Naive B cell (primary cell): ENCODE measurements around the gene GPC3. TPM values are rescaled to one million over a fixed set of nuclear protein-coding genes. Genes with fewer than 3 reads are reported as not detected.

Experiments
- ATAC-seq, 2 donors: fragments of 150-1000 bp; cut with Tn5 transposase; 2 replicates each; pipeline ENCODE4 v1.10.0; 2021; ENCODE audit warnings: low read depth in 2 of 2, mild to moderate bottlenecking in 2 of 2, moderate library complexity in 2 of 2
- DNase-seq: peaks from one replicate; pipeline ENCODE4 v3.0.0; 2022
- H3K27ac Mint-ChIP-seq, 6 donors: one replicate each; pipeline ENCODE4 v1.8.0; 2020 to 2022; ENCODE audit warnings: mild to moderate bottlenecking in 6 of 6, mixed read lengths in 6 of 6, moderate library complexity in 5 of 6, inconsistent platforms in 2 of 6
- H3K27me3 Mint-ChIP-seq, 3 donors: one replicate each; pipeline ENCODE4 v1.8.0; 2021 to 2022; ENCODE audit warnings: mixed read lengths in 3 of 3, mild to moderate bottlenecking in 1 of 3
- H3K36me3 Mint-ChIP-seq, 2 donors: one replicate each; pipeline ENCODE4 v1.8.0; 2020 to 2022; ENCODE audit warnings: mixed read lengths in 2 of 2, inconsistent platforms in 1 of 2, mild to moderate bottlenecking in 1 of 2
- H3K4me1 Mint-ChIP-seq, 3 donors: one replicate each; pipeline ENCODE4 v1.8.0; 2020 to 2022; ENCODE audit warnings: mixed read lengths in 3 of 3, inconsistent platforms in 1 of 3, mild to moderate bottlenecking in 1 of 3, moderate library complexity in 1 of 3
- H3K4me3 Mint-ChIP-seq, 8 donors: one replicate each; pipeline ENCODE4 v1.8.0; 2020 to 2022; ENCODE audit warnings: mild to moderate bottlenecking in 8 of 8, mixed read lengths in 8 of 8, moderate library complexity in 8 of 8, inconsistent platforms in 2 of 8
- H3K9me3 Mint-ChIP-seq, 7 donors: one replicate each; pipeline ENCODE4 v1.8.0; 2020 to 2022; ENCODE audit warnings: mixed read lengths in 7 of 7, mild to moderate bottlenecking in 5 of 7, inconsistent platforms in 2 of 7, moderate library complexity in 1 of 7
- polyA plus RNA-seq, 6 donors: library from polyadenylated mRNA; unstranded; fragments of 300-500 nt; fragmentation: Illumina TruSeq; gene quantifications; one replicate each; pipeline ENCODE4 v1.2.3, GENCODE V29; 2021; ENCODE audit warnings: low read depth in 6 of 6

GPC3 gene
- polyA plus RNA-seq, 6 donors from 2014 or later = not detected

GRCh38 chrX:133926099-133926498, 59.3 kb downstream of the GPC3 start:
- Mint-ChIP-seq H3K4me1 (peaks cover 0 to 12% (median 8%) of the 10 kb centered on the region in 3 donors), H3K4me3 (no peak overlapping the region), H3K27ac (no peak overlapping the region), H3K36me3 (no peaks in the 10 kb centered on the region), H3K9me3 (peaks cover 0 to under 1% (median 0%) of the 10 kb centered on the region in 7 donors), H3K27me3 (peaks cover 0 to 9% (median 0%) of the 10 kb centered on the region in 3 donors)
- no peak for ATAC-seq
- no peak for DNase-seq

- no peaks in the 10 kb centered on the region for H3K36me3 Mint-ChIP-seq
- no peaks in the 10 kb centered on the region for H3K9me3 Mint-ChIP-seq
- H3K4me3 Mint-ChIP-seq = no peak overlapping the region
- ATAC-seq (no peak), DNase-seq (no peak)
- H3K27ac Mint-ChIP-seq = peak overlapping the region in 1 of 6 donors; percentile 44
- peaks cover 0 to 9% (median 0%) of the 10 kb centered on the region in 3 donors for H3K27me3 Mint-ChIP-seq
- peaks cover 0 to 12% (median 8%) of the 10 kb centered on the region in 3 donors for H3K4me1 Mint-ChIP-seq
These were observed 60.8 kb downstream of the GPC3 start for GRCh38 chrX:133924548-133924947.

GRCh38 chrX:133923548-133923947, 61.8 kb downstream of the GPC3 start:
- H3K36me3 Mint-ChIP-seq = no peaks in the 10 kb centered on the region

DNA sequence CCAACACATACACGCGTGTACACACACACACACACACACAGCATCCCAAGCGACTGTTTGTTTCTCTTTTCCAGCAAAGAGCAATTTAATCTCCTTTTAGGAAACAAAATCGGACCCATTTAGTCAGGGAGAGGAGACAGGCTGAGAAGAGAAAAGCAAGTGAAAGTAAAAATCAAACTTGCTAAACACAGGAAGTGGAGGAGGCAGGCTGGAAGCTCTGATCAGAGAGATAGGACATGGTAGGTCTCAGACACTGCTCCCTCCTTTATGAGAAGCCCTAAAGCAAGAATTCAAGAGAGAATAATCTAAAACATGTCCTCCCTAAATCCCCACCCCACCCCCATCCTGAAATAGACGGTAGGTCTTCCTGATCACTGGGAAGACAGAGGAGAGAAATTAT, 62.3 kb downstream of the GPC3 start:
- DNase-seq = no peak
- ATAC-seq = no peak
- Mint-ChIP-seq H3K36me3 (no peaks in the 10 kb centered on the region), H3K9me3 (no peaks in the 10 kb centered on the region), H3K4me3 (peak overlapping the region in 5 of 8 donors; percentile 42 to 77 (median 59)), H3K27ac (peak overlapping the region in 2 of 6 donors; percentile 26 to 35), H3K27me3 (peaks cover 0 to 6% (median 0%) of the 10 kb centered on the region in 3 donors), H3K4me1 (peaks cover 0 to 12% (median 8%) of the 10 kb centered on the region in 3 donors)

More at GRCh38 chrX:133923548-133923947, 61.8 kb downstream of the GPC3 start:
- no peak for ATAC-seq
- Mint-ChIP-seq H3K4me1 (peaks cover 0 to 12% (median 8%) of the 10 kb centered on the region in 3 donors), H3K27ac (peak overlapping the region in 2 of 6 donors; percentile 26 to 39), H3K9me3 (no peaks in the 10 kb centered on the region), H3K4me3 (no peak overlapping the region), H3K27me3 (peaks cover 0 to 9% (median 0%) of the 10 kb centered on the region in 3 donors)
- no peak for DNase-seq

- Mint-ChIP-seq H3K4me3 (peak overlapping the region in 4 of 8 donors; percentile 37 to 68 (median 43)), H3K4me1 (peaks cover 0 to 12% (median 8%) of the 10 kb centered on the region in 3 donors), H3K36me3 (no peaks in the 10 kb centered on the region), H3K27me3 (no peaks in the 10 kb centered on the region), H3K27ac (peak overlapping the region in 2 of 6 donors; percentile 60 to 77), H3K9me3 (peaks cover 0 to 3% (median 0%) of the 10 kb centered on the region in 7 donors)
- DNase-seq = no peak
- no peak for ATAC-seq
These were observed 63.0 kb downstream of the GPC3 start for GRCh38 chrX:133922390-133922771.

DNA sequence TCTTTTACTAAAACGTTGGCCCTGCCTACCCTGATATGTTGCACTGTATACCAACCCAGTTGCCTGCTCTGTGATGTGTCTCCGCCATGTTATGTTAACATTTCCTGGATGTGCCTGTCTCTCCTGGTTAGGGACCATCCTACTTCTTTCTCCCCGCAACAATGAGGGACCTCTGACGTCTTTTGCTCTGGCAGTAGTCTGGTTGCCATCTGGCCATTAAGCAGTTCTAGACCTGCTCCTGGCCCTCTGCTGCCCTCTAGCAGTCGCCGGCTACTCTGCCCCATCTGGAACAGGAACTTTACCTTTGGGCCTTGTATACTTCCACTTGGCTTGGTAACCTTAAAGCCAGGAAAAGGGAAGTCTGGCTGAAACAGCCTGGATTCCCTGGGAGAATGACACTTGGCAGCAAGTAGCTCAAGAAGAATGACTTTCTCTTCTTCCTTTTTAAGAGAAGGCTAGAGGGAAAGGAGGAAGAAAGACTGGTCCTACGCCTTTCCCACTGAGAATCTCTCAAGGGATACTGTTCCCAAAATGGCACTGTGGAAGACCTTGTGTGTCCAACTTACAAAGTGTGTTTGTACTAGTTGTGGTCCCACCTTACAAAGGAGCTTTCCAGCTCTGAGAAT, 63.5 kb downstream of the GPC3 start:
- Mint-ChIP-seq H3K4me3 (no peak overlapping the region), H3K4me1 (peaks cover 0 to 12% (median 8%) of the 10 kb centered on the region in 3 donors), H3K36me3 (no peaks in the 10 kb centered on the region), H3K27ac (peak overlapping the region in 2 of 6 donors; percentile 18 to 47), H3K9me3 (peaks cover 0 to 8% (median 0%) of the 10 kb centered on the region in 7 donors), H3K27me3 (no peaks in the 10 kb centered on the region)
- DNase-seq (no peak), ATAC-seq (peak in 1 of 2 donors; percentile 28)

DNA sequence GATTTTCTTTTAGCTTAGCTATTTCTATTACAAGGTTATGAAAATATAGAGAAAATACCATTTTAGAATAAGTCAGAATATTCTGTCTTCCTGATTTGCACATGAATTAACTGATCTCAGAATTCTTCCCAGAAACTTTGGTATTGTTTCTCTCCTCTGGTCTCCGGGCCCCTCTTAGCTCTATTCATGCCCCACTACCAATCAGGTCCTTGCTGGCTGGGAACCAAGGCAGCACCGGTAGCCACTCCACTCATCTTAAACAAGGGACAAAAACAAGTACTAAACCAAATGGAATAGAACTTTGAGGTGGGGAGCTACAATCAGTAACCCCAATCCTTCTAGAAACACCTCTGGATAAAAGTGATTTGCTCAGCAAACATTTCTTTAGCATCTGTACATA, 64.3 kb downstream of the GPC3 start:
- H3K4me1 Mint-ChIP-seq = peaks cover 0 to 12% (median 8%) of the 10 kb centered on the region in 3 donors
- no peaks in the 10 kb centered on the region for H3K36me3 Mint-ChIP-seq
- no peak for ATAC-seq
- H3K9me3 Mint-ChIP-seq = peaks cover 0 to 11% (median 0%) of the 10 kb centered on the region in 7 donors
- peak overlapping the region in 1 of 6 donors; percentile 56 for H3K27ac Mint-ChIP-seq
- H3K27me3 Mint-ChIP-seq = no peaks in the 10 kb centered on the region
- H3K4me3 Mint-ChIP-seq = no peak overlapping the region
- DNase-seq = no peak

GRCh38 chrX:133918361-133918771, 67.0 kb downstream of the GPC3 start:
- no peak for DNase-seq
- Mint-ChIP-seq H3K27ac (no peak overlapping the region), H3K4me1 (peaks cover 0 to 12% (median 8%) of the 10 kb centered on the region in 3 donors), H3K9me3 (peaks cover 0 to 11% (median 0%) of the 10 kb centered on the region in 7 donors), H3K4me3 (no peak overlapping the region), H3K27me3 (peaks cover 0 to under 1% (median 0%) of the 10 kb centered on the region in 3 donors), H3K36me3 (no peaks in the 10 kb centered on the region)
- no peak for ATAC-seq

DNA sequence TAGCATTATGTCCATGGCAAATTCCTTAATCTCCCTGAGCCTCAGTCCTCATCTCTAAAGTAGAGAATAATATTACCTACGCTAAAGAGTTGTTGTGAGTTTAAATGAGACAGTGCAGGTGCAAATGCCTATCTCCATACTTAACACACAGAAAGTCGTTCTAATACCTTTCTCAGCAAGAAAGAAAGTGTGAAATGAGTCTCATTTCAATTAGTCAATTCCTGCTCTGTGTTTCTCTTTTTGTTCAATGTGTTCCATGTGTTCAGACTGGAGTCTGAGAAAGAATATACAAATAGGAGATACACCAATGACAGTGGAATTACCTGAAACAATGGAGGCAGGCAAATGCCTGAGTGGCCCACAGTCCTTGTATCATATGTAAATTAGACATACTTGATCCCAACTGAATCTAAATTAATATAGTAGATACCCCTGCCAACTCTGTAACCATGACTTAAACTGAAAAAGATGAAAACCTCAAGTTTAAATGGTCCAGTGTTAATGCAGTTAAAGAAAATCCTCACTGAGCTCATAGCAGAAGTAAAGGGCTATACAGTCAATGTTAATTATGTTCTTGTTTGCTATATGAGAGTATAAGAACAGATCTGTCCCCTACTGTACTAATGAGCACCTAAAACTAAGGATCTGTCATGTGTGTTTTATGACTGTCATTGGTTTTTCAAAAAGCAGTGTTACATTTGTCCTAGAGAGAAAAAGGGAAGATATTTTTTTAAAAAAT, 68.2 kb downstream of the GPC3 start:
- Mint-ChIP-seq H3K36me3 (no peaks in the 10 kb centered on the region), H3K4me3 (no peak overlapping the region), H3K4me1 (peaks cover 0 to 1% (median 0%) of the 10 kb centered on the region in 3 donors), H3K27ac (no peak overlapping the region), H3K27me3 (peaks cover 0 to 8% (median 0%) of the 10 kb centered on the region in 3 donors), H3K9me3 (peaks cover 0 to 11% (median 0%) of the 10 kb centered on the region in 7 donors)
- ATAC-seq (no peak), DNase-seq (no peak)

DNA sequence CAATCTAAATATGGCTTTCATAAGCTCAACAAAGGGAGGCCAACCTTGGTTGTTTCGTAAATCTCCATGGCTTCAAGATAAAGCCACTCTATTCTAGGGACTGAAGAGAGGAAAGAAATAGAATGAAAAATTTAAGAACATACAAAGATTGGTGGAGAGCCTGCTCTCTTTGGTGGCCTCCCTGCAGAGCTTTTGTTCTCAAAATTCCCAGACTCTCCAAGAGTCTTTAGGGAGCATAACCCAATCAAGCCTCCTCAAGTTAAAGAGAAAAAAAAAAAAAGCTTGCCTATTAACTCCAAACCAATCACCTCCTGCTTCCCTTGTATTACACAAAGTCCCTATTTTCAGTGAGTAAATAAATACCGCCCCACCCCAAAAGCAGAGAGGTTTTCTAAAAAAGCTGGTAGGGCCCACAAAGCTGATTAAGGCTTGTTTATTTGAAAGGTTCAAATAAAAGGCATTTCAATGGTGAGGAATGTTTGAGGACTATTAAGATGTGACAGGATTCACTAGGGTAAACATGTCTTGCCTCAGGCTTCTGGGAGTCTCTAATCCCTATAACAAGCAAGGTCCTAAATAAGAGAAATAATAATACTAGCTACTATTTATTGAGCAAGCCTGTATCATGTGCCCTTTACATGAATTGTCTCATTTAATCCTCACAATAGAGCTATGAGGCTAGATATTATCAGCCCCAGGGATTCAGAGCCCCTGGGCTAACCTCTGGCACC, 71.6 kb downstream of the GPC3 start:
- no peaks in the 10 kb centered on the region for H3K36me3 Mint-ChIP-seq
- H3K27ac Mint-ChIP-seq = no peak overlapping the region
- peaks cover 0 to 11% (median 0%) of the 10 kb centered on the region in 7 donors for H3K9me3 Mint-ChIP-seq
- H3K27me3 Mint-ChIP-seq = peaks cover 0 to 8% (median 0%) of the 10 kb centered on the region in 3 donors
- no peak for DNase-seq
- H3K4me3 Mint-ChIP-seq = no peak overlapping the region
- ATAC-seq = no peak
- H3K4me1 Mint-ChIP-seq = no peaks in the 10 kb centered on the region

GRCh38 chrX:133913009-133913408, 72.4 kb downstream of the GPC3 start:
- Mint-ChIP-seq H3K36me3 (no peaks in the 10 kb centered on the region), H3K9me3 (peaks cover 0 to 11% (median 0%) of the 10 kb centered on the region in 7 donors), H3K27me3 (peaks cover 0 to 8% (median 0%) of the 10 kb centered on the region in 3 donors), H3K4me3 (no peak overlapping the region), H3K4me1 (no peaks in the 10 kb centered on the region), H3K27ac (no peak overlapping the region)
- ATAC-seq (no peak), DNase-seq (no peak)

DNA sequence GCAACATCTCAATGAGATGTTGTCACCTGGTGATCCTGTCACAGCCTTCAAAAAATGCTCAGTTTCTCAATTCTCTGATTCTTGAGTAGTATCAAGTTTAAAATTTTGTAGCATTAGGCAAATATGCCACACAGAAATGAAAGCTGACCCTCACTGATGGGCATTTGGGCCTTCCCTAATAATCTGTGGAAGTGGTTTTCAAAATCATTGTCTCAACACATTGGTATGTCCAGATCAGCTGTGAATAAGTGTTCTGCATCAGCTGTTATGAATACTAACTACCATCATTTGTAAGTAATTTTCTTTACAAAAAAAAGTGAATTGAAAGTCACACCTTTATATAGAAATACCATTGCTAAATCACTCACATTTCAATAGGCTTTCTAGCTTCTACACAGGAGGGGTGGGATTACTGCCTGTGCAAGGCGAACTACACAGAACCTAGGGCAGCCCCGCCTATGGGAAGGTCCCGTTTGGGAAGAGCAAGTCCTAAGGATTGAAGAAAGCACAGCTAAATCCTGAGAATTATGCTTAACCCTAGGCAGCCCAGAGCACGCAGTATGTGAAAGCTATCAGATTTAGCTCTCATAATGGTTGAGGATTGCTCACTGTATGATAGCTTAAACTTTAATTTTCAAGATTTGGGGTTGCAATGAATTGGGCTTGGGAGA, 73.4 kb downstream of the GPC3 start:
- no peaks in the 10 kb centered on the region for H3K4me1 Mint-ChIP-seq
- ATAC-seq = no peak
- DNase-seq = no peak
- no peak overlapping the region for H3K27ac Mint-ChIP-seq
- no peaks in the 10 kb centered on the region for H3K36me3 Mint-ChIP-seq
- peaks cover 0 to 8% (median 0%) of the 10 kb centered on the region in 3 donors for H3K27me3 Mint-ChIP-seq
- peaks cover 0 to 3% (median 0%) of the 10 kb centered on the region in 7 donors for H3K9me3 Mint-ChIP-seq
- no peak overlapping the region for H3K4me3 Mint-ChIP-seq

DNA sequence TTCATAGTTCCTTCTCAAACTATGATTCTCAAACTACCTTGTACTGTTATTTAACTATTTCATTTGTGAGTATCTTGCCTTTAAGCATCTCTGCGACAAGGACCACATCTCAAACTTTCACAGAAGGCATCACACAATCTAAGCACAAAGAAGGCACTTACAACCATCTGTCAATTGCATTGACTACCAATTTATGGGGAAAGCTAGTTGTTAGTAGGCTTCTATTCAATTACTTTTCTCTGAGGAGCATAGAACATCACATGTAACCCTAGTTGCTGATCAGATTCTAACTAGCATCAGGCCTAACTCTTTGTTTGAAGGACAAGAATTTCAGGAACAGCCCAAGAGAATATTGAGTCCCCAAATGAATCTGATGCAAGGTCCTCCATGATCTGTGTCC, 74.9 kb downstream of the GPC3 start:
- no peak for ATAC-seq
- H3K9me3 Mint-ChIP-seq = no peaks in the 10 kb centered on the region
- no peaks in the 10 kb centered on the region for H3K4me1 Mint-ChIP-seq

More for the DNA sequence above, 74.9 kb downstream of the GPC3 start:
- H3K27me3 Mint-ChIP-seq = peaks cover 0 to 8% (median 0%) of the 10 kb centered on the region in 3 donors
- H3K27ac Mint-ChIP-seq = no peak overlapping the region
- H3K4me3 Mint-ChIP-seq = no peak overlapping the region
- DNase-seq = no peak
- no peaks in the 10 kb centered on the region for H3K36me3 Mint-ChIP-seq
